Measurements from ENCODE around the gene FARS2.
"Not testable (repeated sequence)": the region's sequence is repeated elsewhere in the genome, so short reads cannot be mapped to it uniquely, and the experiment has no call there.

GRCh38 chr6:5683747-5684146 lies 422.4 kb downstream of the FARS2 start:
- not testable (repeated sequence) for TF ChIP-seq EZH2 (IDR thresholded peaks at IDR 0.05; ENCODE audit: low read length); CTCF (optimal IDR thresholded peaks at IDR 0.05 in 1 of 3, IDR thresholded peaks at IDR 0.05 in 1 of 3, conservative IDR thresholded peaks at IDR 0.05 in 1 of 3; ENCODE audit: extremely low read depth in 1 of 3, insufficient read depth in 2 of 3, low read length in 3 of 3)
